Stimulated activated CD8-positive, alpha-beta memory T cell treated with anti-CD3 and anti-CD28 coated beads, Interleukin-12 subunit alpha, Interleukin-12 subunit beta, amount 100 ng/mL, for 24 hours (primary cell): ENCODE data around the gene SPATA9.
"Not testable (repeated sequence)": the region's sequence is repeated elsewhere in the genome, so short reads cannot be mapped to it uniquely, and the experiment has no call there.

ENCODE experiments used
- DNase-seq: peaks from one replicate; pipeline ENCODE4 v3.0.0-alpha.2; 2020; ENCODE audit errors: extremely low read depth

Gene SPATA9

DNA sequence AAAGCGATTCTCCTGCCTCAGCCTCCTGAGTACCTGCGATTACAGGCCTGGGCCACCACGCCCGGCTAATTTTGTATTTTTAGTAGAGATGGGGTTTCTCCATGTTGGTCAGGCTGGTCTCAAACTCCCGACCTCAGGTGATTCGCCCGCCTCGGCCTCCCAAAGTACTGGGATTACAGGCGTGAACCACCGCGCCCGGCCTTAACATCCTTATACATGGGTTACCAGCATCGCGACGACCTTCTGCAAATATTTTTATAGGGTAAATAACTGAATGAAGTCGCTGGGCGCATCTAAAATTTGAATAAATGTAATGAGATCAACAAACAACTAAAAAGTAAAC, 36.6 kb downstream of the SPATA9 start:
- DNase-seq, result not testable (repeated sequence)

DNA sequence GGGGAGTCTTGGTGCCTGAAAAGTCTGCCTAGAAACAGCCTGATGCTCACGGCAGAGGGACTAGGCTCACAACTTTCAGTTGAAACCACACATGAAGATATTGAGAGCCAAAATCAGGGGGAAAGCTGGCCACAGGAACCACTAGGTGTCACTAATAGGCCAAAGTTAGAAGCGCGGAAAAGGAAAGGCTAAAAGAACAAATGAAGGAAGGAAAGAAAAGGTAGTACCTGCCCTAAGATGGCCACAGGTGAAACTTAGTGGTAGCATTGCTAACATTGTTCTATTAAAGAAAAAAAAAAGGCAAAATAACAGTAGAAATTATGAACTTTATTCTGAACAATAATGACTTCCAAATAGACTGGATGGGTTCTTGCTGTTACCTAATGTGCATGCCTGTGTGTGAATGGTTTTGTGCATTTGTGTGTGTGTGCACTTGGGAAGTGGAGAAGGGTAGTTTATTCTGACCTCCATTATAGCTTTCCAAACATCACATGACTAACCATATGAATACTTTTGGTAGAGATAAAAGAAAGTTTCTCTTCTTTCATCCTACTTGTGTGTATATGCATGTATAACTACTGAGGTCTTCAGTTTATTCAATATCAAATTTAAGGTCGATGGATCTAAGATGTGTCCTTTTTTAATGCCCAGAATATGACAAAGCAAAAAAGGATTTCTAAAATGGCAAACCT, 38.3 kb downstream of the SPATA9 start:
- DNase-seq, result no peak

DNA sequence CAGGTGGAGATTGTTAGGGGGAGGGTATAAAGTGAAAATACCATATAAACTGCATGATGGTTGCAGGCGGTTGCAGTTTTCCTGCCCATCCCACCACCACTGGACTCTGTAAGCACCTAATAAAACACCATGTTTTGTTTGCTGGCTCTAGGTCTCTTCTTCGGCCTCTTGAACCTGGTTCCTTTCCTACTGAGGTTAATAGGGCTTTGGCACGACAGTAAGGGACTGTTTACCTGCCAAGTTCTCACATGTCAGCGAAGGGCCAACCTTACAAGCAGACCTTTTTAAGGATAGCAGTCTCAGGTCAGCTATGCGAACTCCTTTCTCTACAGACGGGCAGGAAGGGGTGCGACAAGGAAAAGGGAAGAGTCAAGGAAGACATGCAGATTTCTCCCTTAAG, 39.6 kb downstream of the SPATA9 start:
- no peak for DNase-seq

DNA sequence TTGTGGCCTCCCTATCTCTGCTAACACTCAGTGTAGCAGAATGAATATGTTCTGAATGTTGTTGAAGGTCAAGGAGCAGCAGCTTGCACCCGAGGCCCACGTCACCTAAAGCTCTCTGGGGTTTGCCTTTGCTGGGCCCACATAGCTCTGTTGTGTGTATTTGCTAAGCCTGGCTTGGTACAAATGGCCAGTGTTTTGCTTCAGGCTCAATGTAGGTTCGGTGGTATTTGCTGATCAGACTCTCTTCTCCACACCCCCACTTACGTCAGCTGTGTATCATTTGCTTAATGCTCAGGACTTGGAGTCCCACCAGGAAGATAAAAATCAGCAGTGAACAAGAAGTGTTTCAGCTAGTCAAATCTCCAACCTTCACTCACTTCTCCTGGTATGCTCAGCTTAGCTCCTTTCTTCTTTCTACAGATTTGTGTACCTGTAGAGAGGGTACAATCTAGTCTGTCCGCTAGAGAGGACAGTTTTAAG, 41.0 kb downstream of the SPATA9 start:
- DNase-seq, result no peak

DNA sequence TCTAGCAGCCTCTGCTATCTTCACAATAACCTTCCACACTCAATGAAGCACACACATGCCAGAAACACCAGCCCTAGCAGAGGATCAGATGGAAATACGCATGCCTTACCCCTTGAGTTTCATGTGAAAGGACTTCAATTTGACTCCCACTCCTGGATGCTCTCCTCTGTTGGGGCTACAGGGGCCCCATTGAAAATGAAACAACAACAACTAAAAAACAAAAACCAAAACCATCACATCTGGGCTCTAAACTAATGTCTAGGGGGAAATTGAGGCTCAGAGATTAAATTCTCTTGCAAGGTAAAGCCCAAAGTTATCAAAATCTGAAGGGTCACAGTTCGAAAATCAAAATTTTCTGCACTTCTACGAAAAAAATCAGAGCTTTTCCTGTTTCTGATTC, 44.2 kb downstream of the SPATA9 start:
- DNase-seq, result no peak

DNA sequence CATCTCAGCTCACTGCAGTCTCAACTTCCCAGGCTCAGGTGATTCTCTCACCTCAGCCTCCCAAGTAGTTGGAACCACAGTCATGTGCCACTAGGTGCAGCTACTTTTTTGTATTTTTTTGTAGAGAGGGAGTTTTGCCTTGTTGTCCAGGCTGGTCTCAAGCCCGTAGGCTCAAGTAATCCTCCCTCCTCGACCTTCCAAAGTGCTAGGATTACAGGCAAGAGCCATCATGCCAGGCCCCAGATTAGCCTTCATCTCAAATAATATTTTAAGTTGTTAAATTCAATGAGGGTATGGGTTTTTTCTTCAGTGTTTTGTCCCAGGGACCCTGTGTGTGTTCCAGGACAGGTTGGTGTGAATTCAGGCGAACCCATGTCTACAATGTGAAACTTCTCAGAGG, 48.7 kb downstream of the SPATA9 start:
- no peak for DNase-seq

DNA sequence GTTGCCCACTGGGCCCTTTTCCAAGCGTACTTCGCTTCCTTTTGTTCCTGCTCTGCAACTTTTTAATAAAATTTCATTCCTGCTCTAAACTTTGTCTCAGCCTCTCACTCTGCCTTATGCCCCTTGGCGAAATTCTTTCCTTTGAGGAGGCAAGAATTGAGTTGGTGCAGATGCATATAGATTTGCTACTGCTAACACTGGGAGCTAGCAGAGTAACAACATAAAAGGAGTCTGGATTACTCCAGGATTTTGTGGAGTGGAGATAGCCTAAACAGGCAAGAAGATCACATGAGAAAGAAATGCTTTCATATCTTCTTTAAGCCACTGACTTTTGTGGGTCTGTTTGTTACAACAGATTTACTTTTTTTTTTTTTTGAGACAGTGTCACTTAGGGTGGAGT, 49.1 kb downstream of the SPATA9 start:
- no peak for DNase-seq

DNA sequence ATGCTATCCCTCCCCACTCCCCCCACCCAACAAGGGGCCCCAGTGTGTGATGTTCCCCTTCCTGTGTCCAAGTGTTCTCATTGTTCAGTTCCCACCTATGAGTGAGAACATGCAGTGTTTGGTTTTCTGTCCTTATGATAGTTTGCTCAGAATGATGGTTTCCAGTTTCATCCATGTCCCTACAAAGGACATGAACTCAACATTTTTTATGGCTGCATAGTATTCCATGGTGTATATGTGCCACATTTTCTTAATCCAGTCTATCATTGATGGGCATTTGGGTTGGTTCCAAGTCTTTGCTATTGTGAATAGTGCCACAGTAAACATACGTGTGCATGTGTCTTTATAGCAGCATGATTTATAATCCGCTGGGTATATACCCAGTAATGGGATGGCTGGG, 49.8 kb downstream of the SPATA9 start:
- not testable (repeated sequence) for DNase-seq

DNA sequence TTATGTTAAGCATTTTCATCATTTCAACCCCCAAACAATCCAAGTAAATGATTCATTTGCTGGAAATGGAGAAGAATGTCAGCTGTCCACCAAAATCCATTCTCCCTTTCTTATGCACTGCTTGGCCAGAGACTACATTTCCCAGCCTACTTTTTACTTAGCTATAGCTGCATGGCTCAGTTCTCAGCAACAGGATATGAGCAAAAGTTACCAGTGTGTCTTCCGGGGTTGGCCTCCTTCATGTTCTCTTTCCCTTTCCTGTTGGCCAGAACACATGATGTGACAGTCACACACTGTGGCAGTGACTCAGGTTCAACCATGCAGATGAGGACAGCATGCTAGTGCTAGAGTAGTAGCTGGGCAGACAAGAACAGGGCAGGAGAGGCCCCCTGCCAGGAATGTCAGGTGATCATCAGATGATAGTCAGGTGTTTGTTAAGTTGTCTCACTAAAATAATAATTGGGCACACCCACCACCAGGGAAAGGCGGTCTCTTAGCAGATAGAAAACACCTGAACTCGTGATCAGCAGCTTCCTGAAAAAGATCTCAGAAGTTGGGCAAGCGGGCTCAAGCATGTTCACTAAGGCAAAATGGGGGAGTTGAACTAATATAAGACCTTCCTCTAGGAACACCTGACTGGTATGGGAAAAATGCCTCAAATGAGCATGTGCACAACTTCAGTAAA, 50.7 kb downstream of the SPATA9 start:
- DNase-seq, result peak; percentile 40

DNA sequence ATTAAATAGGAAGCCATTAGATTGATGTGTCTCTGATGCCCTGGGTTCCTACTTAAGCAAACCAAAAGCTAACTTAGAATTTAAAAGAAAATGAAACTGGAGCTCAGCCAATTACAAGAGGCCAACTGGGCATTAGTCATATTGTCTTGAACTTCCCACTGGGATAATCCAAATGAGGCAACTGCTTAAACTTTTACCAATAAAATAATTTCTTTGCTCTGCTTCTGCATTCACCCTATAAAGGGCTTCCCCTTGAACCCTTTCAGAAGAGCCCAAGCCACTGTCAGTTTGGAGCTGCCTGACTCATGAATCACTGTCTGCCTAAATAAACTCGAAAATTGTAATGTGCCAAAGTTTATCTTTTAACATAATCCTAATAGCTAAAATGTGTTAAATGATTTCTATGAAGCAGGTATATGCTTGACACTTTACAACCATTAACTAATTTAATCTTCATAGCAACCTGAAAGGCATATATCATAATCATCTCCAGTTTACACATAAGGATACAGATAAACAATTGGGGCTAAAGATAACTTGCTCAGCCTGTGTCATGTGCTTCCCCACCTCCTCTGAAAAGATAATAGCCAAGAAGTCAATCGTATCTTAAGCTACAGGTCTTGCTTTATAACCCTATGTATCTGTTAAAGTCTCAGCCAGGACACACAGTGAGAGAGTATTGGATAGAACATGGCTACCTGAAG, 51.4 kb downstream of the SPATA9 start:
- DNase-seq, result no peak

DNA sequence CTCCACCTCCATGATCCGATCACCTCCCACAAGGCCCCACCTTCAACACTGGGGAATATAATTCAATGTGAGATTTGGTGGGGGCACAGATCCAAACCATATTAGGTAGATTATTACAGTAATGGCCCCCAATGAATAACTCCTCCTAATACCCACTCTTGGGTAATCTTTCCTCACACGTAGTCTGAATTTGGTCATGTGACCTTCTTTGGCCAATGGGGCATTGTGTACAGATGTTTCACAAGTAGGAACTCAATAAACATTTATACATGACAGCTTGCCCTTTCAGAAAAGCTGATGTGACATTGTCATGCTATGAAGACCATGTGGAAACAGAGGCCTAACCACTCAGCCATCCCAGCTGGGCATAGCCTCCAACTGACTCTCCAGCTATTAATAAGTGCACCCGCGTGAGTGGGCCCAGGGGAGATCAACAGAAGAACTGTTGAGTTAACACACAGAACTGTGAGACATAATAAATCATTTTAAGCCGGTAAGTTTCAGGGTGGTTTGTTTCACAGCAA, 52.3 kb downstream of the SPATA9 start:
- no peak for DNase-seq

DNA sequence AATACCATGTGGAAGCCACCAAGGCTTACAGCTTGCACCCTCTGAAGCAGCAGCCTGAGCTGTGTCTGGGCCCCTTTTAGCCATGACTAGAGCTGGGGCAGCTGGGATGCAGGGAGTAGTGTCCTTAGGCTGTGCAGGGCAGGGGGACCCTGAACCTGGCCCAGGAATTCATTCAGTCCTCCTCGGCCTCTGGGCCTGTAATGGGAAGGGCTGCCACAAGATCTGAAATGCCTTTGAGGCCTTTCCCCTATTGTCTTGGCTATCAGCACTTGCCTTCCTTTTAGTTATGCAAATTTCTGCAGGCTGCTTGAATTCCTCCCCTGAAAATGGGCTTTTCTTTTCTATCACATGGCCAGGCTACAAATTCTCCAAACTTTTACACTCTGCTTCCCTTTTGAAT, 53.9 kb downstream of the SPATA9 start:
- no peak for DNase-seq

DNA sequence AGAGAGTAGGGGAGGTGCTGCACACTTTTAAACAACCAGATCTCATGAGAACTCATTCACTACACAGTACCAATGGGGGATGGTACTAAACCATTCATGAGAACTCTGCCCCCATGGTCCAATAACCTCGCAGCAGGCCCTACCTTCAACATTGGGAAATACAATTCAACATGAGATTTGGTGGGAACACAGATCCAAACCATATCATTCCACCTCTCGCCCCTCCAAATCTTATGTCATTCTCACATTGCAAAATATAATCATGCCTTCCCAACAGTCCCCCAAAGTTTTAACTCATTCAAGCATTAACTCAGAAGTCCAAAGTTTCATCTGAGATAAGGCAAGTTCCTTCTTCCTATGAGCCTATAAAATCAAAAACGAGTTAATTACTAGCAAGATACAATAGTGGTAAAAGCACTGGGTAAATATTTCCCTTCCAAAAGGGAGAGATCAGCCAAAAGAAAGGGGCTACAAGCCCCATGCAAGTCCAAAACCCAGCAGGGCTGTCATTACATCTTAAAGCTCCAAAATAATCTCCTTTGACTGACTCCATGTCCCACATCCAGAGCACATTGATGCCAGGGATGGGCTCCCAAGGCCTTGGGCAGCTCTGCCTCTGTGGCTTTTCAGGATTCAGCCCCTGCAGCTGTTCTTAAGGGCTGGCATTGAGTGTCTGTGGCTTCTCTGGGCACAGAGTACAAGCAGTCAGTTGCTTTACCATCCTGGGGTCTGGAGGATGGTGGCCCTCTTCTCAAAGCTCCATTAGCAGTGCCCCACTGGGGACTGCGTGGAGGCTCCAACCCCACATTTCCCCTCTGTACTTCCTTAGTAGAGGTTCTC, 54.6 kb downstream of the SPATA9 start:
- no peak for DNase-seq

DNA sequence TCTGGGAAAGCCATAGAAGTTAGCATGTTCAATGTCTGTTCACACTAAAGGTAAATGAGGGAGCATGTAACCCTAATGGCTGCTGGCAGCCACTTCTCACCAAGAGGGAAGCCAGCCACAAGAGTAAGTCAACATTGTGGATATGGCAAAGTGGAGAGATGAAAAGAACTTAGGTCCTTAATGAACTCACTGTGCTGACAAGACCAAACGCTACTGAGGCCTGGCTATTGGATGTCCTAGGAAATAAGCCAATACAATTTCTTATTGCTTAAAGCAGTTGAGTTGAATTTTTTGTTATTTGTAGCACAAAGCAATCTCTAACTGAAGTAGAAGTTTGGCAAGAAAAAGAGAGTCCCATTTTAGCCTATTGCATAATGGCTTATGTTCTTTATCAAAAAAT, 56.1 kb downstream of the SPATA9 start:
- DNase-seq, result no peak

DNA sequence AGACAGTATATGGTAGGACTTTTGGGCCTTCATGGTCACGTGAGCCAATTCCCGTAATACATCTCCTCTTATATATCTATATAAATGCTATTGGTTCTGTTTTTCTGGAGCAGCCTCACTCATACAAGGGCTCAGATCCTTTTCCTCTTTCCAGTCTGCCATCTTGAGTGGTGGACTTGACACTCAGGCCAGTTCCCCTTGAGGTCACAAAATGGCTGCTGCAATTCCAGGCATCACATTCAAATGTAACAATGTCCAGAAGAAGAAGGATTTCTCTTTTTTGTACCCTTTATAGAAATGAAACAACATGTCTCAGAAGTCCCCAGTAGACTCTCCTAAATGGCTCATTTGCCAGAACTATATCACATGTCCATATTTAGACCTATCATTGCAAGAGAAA, 58.4 kb downstream of the SPATA9 start:
- no peak for DNase-seq

DNA sequence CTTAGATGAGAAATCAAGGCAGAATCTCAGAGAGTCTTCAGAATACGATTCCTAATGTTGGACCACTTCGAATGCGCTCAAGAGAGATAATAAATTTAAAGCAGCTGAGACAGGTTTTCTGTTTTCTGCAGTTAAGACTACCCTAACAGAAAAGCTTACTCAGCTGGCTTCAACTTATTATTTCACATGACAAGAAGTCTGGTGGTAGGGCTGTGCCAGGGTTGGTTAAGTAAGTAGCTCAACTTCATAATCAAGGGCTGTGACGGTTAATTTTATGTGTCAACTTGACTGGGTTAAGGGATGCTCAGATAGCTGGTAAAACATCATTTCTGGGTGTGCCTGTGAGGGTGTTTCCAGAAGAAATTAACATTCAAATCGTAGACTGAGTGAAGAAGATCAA, 59.1 kb downstream of the SPATA9 start:
- no peak for DNase-seq

DNA sequence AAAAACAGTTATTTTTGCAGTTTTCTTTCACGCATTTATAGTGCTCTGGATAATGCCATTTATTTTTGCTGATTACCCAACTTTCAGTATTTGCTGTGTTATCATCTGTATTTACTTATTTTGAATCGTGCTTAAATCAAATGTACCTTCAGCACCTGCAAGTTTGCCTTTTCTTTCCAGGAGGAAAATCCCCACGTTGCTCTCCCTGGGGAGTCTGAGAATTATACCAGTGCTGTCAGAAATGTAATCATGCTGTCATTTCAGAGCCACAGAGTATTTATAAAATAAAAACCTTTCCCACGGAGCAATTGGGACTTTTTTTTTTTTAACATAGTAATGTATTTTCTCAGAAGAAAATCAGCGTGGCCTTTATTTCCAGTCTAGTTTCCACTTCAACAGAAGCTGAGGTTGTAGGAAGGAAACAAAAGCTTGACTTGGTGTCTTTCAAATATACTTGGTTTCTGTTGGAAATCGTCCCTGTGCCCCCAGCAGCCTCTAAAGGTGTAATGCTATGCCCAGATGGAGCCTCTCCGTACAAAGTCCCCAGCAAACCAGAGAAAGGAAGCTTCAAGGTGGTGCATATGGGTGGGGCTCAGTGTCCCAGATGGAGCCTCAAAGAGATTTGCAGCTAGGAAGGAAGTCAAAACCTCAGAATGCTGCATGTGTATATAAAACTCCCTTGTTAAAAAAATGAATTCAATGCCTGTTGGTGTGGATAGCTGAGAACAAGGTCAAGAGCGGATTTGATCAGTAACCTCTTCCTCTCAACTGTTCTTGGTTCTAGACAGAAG, 60.8 kb downstream of the SPATA9 start:
- no peak for DNase-seq

DNA sequence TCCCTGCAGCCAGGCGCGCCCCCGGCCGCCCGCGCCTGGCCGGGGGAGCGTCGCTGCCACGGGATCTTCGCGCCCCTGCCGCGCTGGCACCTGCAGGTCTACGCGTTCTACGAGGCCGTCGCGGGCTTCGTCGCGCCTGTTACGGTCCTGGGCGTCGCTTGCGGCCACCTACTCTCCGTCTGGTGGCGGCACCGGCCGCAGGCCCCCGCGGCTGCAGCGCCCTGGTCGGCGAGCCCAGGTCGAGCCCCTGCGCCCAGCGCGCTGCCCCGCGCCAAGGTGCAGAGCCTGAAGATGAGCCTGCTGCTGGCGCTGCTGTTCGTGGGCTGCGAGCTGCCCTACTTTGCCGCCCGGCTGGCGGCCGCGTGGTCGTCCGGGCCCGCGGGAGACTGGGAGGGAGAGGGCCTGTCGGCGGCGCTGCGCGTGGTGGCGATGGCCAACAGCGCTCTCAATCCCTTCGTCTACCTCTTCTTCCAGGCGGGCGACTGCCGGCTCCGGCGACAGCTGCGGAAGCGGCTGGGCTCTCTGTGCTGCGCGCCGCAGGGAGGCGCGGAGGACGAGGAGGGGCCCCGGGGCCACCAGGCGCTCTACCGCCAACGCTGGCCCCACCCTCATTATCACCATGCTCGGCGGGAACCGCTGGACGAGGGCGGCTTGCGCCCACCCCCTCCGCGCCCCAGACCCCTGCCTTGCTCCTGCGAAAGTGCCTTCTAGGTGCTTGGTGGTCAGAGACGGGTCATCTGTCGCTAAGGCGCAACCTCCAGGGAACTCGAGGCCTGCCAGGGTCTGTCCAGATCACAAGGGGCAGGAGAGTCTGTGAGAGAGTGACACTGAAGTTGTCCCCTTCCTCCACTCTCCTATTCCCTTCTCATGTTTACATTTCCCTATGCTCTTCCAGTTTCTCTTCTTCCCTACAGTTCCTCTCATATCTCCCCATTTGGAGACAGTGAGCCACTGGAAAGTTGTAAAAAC, 61.6 kb downstream of the SPATA9 start:
- DNase-seq, result no peak

DNA sequence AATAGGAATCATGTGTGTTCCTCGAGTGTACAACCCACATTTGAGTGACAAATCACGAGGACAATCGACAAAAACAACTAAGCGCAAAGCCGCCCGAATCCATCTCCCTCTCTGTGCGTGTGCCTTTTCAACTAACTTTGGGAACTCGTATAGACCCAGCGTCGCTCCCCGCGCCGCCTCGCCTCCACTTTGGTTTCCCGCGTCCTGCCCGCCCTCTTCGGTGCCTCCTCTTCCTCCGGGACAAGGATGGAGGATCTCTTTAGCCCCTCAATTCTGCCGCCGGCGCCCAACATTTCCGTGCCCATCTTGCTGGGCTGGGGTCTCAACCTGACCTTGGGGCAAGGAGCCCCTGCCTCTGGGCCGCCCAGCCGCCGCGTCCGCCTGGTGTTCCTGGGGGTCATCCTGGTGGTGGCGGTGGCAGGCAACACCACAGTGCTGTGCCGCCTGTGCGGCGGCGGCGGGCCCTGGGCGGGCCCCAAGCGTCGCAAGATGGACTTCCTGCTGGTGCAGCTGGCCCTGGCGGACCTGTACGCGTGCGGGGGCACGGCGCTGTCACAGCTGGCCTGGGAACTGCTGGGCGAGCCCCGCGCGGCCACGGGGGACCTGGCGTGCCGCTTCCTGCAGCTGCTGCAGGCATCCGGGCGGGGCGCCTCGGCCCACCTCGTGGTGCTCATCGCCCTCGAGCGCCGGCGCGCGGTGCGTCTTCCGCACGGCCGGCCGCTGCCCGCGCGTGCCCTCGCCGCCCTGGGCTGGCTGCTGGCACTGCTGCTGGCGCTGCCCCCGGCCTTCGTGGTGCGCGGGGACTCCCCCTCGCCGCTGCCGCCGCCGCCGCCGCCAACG, 62.5 kb downstream of the SPATA9 start, which contains the start of gene GPR150:
Gene GPR150 (plus strand): TSS at position 58 of the 840 bp plus-strand sequence. CDS start 189 bp downstream, at position 247.
- DNase-seq, result no peak
